HG03139 (cell line): ENCODE data around the gene GUCY1A1.

Experiments used
- ATAC-seq: cut with Tn5 transposase; IDR thresholded peaks from one replicate; pipeline ENCODE4 v1.9.1; 2021; ENCODE audit not compliant: unreplicated experiment

GUCY1A1 gene

DNA sequence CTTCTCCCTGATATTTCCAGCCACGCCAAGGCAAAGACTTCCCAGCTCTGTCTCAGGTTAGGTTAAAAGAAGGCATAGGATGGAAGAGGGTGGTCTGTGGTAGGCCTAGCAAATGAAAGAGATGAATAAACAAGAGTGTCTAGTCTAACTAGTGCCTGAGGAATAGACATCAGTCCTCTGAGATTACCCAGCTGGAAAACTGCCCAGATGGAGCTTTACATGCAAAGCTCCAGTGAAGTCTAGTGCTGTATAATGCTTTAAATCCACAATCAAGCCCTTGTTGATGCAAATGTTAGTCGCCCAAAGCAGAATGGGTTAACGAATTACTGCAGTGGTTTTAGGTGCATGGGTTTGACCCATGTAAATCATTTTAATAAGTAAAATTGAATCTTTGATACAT lies 67.4 kb downstream of the GUCY1A1 start:
- no peak for ATAC-seq

DNA sequence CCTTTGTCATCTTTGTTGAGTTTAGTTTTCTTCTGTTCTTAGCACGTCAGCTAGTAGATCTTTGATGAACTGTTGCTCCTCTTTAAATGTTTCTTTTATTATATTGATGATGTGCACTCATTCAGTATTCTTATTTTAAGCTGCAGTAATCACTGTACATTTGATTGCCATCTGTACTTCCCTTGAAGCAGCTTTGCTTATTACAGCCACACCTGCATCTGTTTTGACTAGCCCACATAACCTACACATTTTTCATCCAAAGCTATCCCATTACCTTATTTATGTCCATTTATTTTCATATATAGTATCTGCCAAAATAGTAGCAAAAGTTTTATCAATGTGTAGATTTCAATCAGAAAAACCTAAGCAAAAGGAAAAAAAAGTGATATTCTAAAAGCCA lies 68.3 kb downstream of the GUCY1A1 start:
- ATAC-seq = no peak

DNA sequence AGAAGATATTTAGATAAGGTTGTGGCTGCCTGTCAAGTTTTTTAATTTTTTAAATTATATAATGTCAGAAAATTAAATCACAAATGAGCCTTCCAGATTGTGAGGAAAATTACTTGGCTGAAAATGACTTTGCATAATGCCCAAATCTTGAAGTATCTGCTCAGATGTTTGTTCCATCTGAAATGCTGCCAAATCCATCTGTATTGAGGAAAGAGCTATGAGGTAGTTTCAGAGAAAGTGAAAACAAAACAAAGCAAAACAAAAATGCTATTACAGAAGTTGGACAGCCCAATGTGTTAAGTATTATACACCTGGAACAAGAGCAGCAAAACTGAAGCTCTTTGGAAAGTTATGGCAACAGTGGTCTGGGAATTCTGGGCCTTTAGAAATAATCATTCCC lies 68.8 kb downstream of the GUCY1A1 start:
- no peak for ATAC-seq

DNA sequence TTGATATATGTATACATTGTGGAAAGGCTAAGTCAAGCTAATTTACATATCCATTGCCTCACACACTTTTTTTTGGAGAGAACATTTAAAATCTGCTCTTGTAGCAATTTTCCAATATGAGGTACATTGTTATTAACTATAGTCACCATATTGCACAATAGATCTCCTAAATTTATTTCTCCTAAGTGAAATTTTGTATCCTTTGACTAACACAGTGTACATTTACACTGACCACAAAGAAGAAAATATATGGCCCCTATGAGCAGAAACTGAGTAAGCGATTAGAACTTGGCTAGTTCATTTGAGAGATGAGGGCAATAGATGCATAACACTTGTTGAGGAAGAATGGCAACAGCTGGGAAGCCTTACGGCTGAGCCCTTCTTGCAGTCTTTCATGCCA lies 71.9 kb downstream of the GUCY1A1 start:
- no peak for ATAC-seq

DNA sequence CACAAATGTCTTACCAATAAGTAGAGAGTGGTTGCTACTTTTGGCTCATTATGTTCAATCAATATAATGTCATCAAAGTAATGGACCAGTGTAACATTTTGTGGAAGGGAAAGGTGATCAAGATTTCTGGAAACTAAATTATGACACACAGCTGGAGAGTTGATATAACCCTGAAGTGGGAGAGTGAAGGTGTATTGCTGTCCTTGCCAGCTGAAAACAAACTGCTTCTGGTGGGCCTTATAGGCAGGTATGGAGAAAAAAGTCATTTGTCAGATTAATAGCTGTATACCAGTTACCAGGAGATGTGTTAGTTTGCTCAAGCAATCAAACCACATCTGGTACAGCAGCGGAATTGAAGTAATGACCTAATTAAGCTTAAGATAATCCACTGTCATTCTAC lies 74.9 kb downstream of the GUCY1A1 start:
- no peak for ATAC-seq

DNA sequence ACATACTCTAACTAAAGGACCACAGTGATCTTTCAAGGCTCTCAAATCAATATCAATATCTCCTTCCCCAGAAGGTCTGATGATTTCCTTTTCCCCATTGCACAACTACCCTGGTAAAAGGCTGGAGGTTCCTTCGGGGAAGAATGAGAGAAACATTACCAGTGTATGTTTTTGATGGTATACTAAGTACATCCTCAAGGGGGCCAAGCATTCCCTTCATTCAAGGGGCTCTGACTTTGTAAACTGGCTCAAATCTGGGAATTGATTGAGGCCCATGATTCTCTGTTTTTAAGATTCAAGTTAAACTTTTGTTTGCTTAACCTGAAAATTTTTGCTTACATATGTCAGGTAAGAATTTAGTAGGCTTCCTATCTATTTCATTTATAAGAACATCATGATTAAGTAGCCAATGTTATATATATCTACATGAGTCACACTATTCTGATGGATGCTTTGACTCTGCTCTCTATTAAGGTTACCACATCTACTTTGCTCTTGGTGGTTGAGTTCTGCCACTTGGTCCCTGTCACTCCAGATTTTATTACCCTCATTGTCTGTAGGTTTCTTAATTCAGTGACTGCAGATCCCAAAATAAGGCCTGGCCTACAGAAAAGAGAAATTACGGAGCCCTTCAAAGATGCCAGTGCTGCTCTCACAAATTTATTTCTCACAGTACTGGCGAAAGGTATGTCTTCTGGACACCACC lies 75.8 kb downstream of the GUCY1A1 start:
- ATAC-seq = no peak

DNA sequence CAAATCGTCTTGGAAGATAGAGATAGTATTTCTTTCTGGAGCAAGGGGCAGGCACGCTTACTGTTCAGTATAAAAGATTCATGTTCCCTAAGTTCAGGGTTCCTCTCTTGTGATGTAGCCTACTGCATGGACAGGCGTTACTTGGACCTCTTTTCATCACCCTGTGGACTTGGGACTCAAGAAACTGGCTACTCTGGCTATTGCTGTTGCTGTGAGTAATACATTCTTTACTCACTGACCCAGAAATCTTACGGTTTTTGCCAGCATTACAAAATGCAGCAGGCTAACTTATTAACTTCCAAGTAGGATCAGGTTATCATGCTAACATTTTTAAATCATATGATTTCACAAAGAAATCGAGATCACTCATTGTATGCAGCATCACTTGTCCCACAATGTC lies 79.3 kb downstream of the GUCY1A1 start:
- no peak for ATAC-seq

DNA sequence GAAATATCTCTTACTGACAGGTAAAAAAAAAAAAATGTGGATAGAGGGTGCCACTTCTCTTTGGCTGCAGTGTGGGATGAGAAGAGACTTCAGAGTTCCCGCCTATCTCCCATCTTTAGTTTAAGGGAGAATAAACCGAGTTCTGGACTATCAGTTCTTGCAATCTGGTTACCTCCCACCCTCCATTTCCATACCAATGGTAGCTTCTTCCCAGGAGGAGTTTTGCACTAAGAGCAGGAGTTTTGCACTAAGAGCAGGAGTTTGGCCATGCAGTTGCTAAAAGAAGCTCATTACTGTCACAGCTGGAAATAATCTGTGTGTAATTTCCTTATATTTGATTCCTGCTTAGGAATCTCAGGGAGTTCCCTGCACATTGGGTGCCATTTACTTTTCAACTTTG lies 81.4 kb downstream of the GUCY1A1 start:
- no peak for ATAC-seq

DNA sequence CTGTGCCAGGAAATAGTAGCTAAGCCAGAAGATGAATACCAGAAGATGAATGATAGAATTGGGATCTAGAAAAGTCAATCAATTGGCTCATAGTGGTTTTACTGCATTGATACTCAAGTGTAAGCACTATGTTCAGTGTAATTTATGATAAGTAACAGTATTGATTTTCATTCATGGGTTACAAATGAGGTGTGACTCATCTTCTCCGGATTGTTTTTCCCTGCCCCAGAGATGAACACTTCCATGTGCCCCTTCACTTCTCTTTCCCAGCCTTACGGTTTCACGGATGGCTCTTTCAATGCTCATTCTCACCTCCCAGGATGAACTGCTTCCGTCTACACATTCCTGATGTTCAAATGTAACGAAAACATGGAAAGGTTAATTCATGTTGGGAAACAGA lies 82.4 kb downstream of the GUCY1A1 start:
- no peak for ATAC-seq

DNA sequence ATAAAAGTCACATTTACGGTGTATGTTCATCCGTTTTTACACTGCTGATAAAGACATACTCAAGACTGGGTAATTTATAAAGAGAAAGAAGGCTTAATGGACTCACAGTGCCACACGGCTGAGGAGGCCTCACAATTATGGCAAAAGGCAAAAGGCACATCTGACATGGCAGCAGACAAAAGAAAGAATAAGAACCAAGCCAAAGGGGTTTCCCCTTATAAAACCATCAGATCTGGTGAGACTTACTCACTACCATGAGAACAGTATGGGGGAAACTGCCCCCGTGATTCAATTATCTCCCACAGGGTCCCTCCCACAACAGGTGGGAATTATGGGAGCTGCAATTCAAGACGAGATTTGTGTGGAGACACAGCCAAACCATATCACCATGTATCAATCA lies 84.9 kb downstream of the GUCY1A1 start:
- ATAC-seq = no peak

DNA sequence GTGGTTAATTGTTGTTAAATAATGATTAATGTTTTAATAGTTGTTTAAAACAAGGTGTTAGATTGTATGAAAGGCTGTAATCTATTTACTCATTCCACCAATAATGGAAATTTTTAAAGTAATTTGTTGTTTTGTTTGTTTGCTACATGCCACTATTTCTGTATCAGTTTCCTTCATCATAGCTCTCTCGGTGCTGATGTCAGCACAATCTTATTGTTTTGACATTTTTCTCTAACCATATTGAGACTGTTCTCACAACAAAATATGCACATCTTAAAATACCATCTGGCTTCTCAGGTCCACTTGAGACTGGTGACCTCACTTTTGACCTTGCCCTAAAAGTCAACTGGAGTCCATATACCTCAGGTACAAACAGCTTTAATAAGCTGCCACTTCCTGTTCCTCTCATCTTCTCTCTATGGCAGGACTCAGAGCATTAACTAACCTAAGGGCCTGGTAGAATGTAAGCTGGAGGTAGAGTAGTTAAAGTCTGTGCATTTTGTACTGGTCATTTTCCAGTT lies 91.2 kb downstream of the GUCY1A1 start:
- ATAC-seq = no peak

DNA sequence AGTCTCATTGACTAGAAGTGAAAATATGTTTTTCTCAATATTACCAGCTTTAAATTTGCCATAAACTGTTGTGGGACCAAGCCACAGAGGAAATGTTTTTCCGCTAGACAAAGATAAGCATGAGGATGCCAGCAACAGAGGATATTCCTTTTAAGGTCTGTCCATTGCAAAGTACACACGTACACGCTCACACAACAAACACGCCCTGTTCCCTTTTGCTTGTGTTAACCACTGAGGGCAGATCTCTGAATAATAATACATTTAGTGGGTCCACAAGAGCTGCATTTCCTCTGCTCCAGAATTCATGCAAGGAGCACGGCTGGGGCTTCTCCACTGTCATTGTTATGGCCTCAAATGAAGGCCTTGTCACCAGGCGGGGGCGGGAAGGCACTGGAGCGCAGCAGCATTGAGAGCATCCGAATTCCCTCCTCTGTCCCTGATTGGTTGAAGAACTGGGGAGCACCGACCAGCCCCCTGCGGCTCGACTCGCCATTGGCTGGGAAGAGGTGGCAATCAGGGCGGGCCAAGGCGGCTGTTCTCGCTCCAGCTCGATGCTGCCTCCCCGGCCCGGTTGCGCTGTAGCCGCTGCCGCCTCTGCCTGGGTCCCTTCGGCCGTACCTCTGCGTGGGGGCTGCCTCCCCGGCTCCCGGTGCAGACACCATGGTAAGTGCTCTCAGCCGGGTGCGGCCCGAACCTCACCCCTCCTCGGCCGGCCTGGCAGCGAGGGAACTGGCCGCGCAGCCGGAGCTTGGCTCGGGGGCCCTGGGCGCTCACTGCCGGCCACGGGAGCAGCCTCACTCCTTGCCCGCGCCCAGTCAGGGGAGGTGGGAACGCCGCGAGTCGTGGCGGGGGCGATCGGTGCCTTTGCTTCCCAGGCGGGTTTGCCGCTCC lies 92.1 kb downstream of the GUCY1A1 start, which contains the start of gene GUCY1B1:
Gene GUCY1B1 (plus strand): TSS at position 541 of the 891 bp plus-strand sequence. CDS start 120 bp downstream, at position 661.
- ATAC-seq = peak; percentile 97

DNA sequence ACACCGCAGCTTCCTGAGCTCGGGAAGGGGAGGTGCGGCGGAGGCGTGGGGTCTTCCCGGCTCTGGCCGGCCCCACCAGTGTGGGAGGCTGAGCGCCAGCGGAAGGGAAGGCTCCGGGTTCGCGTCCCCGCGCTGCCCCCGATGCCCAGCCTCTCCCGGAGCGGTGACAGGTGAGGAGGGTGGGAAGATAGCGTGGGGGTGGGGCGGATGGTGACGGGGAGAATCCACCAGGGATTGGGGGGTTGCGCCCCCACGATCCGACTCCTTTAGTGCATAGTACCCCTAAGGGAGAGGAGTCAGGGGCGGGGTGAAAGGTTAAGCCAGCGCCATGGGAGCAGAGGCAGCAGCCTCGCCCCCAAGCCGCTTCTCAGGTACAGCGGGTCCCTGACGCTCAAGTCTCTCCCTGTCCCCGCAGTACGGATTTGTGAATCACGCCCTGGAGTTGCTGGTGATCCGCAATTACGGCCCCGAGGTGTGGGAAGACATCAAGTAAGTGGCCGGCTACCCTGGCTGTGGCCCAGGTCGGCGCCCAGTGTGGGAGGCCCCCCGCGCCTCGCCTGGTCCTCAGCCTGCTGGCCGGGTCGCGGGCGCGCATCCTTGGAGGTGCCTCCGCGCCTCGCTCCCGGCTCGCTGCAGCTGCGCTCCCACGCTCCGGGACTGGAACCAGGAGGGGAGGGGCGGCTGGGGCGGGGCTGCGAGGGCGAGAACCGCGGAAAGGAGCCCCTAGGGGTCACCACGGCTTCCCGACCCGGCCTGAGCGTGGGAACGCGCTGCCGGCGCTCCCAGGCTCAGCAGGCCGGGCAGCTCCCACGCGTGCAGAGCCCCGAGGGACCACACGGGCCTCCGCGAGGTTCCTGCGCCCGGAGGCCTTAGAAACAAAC lies 93.0 kb downstream of the GUCY1A1 start:
- ATAC-seq = peak; percentile 28

DNA sequence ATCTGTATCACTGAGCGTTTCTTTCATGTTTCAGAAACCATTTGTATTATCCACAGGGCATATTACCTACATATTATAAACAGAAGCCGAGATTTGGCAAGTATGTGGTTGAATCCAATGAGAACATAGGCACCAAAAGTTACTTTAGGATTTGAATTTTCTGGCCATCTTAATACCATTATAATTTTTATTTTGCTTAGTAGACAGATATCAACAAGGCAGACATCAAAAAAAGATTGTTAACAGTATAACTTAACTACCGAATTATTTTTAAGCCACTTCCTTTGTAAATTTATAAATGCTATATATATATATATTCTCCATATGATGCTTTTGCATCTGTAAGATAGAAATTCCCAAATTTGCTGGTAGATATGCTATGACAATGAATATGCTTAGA lies 94.4 kb downstream of the GUCY1A1 start:
- no peak for ATAC-seq

DNA sequence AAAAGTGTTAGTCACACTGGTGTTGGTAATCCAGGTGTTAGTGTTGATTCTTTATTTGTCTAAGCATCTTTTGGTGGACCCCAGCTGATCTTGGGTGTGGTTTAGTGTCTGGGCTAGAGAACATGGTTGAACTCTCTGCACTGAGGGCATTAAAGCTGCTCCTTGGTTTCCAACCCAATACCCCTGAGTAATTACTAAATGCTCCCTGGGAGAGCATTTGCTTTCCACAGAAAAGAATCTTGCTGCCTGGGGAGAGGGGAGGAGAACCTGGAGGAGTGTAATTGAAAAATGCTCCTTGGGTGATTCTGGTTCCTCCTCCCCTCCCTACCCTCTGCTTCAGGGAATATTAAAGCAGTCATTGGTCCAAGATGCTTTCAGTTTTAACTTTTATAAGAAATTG lies 95.3 kb downstream of the GUCY1A1 start:
- no peak for ATAC-seq

DNA sequence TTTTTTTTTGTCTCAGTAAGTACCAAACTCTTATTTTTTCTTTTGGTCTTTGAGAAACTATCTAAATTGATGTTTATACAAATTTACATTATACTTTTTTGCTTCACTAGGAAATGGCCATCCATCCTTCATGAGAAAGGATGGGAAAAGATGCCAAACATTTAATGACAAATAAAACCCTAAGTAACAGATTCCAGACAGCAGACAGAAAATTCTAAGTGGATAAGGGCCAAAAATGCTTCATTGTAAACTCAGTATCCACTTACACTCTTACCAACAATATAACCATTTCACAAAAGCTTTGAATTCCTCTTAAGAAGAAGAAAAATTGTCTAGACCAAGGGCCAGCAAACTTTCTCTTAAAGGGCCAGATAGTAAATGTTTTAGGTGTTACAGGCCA lies 95.7 kb downstream of the GUCY1A1 start:
- no peak for ATAC-seq

DNA sequence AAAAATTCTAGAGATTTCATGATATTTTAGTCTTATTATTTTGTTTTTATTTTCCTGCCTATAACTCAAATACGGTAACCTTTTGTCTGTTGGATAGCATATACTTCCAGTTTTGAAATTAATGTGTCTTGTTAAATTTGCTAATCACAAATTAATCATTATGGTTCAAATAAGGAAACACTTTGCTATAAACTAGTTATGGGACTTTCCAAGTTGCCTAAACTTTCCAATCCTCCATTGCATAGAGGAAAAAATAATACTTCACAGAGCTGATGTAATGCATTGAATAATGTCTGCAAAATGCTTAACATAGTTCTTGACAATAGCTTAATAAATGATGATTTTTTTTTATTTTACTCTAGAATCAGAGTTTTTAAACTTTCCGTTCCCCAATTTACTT lies 96.9 kb downstream of the GUCY1A1 start:
- no peak for ATAC-seq

DNA sequence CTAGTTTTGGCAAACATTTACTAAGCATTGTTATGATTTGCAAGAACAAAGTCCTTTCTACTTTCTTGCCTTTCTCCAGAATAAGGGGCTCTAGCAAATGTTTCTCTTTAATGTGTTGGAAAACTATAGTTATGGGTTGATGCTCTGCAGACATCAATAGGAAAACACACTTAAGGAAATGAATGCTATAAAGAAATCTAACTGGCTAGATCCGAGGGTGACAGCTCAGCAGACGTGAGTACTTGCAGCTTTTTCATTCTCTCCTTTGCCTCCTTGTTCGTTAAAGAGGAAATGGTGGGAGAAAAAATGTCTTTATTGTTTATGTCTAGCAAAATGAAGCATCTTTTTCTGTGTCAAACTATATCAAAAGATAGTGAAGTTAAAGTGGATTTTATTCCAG lies 98.5 kb downstream of the GUCY1A1 start:
- no peak for ATAC-seq

DNA sequence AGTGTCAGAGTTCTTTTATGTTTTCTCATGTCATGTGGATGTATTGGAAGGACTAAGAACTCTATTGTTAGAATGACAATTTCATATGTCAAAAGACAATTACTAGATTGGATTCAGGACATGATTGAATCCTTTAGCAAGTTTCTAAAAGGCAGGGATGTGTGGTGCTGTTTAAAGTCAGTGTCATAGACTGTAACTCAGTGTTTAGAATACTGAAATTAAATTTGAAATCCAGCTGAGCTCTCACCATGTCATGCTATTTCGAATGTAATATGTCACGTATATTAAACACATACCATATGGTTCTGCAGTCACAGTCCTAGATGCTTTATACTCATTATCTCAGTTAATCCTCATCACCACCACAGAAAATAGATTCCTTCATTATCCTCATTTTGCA lies 100.0 kb downstream of the GUCY1A1 start:
- no peak for ATAC-seq

DNA sequence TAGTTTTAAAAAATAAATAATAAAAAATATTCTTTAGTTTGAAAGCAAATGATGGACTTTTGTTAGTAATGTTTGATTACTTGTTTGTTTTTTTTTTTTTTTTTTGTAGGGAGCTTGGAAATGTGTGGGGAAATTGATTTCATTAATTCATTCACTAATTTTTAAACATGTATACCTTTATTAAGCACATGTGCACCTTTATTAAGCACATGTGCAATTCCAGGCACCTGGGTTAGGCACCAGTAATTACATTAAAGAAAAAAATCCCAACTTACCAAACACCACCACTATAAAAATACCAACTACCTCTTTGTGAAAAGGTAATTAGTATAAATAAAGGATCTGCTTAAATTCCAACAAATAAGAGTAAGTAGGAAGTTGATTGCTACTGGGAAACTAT lies 101.7 kb downstream of the GUCY1A1 start:
- no peak for ATAC-seq

DNA sequence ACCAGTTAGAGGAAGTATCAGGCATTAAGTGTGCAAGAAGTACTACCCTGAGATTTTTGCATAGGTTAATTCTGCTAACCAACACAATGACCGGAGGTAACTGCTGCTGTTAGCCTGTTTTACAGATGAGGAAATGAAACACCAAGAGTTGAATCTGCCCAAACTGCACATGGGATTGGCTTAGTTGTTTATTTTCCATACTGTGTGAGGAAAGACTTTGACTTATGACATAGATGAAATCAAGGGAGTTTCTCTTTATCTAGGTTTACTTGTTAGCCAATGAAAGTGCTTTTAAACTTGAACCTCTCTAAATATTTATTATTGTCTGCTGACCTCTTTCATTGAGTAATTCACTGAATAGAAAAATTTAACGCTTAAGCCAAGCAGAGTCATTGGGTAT lies 102.4 kb downstream of the GUCY1A1 start:
- ATAC-seq = peak; percentile 67
